Sigmoid colon (tissue), 4 donors: ENCODE results near the gene BUD13.

ENCODE experiments used
- CTCF ChIP-seq, 4 experiments: fragments of 450-650 bp in 3 of 4; fragments of 200-600 bp in 1 of 4; IDR thresholded peaks; one replicate each; pipeline ENCODE4 v1.5.1; 2016 to 2019; ENCODE audit warnings: antibody characterized with exemption in 4 of 4, mild to moderate bottlenecking in 3 of 4, moderate library complexity in 2 of 4
- EP300 ChIP-seq, 4 donors: sonication (generic); formaldehyde crosslinking; IDR thresholded peaks; one replicate each; pipeline ENCODE4 v1.6.1; 2017; ENCODE audit warnings: antibody characterized with exemption in 4 of 4
- POLR2A ChIP-seq, 2 donors: fragments of 450-650 bp; IDR thresholded peaks; one replicate each; pipeline ENCODE4 v1.6.1; 2016; ENCODE audit warnings: antibody characterized with exemption in 2 of 2, mild to moderate bottlenecking in 2 of 2, moderate library complexity in 2 of 2
- POLR2AphosphoS5 ChIP-seq, 4 donors: sonication (generic); formaldehyde crosslinking; IDR thresholded peaks; one replicate each; pipeline ENCODE4 v1.6.1; 2017; ENCODE audit warnings: antibody characterized with exemption in 4 of 4

- TF ChIP-seq CTCF (IDR thresholded peaks at IDR 0.05) = no peak
- TF ChIP-seq EP300 (IDR thresholded peaks at IDR 0.05) = no peak
- TF ChIP-seq POLR2A (IDR thresholded peaks at IDR 0.05) = no peak
- TF ChIP-seq POLR2AphosphoS5 (IDR thresholded peaks at IDR 0.05) = no peak
These were observed 32.0 kb downstream of the BUD13 start for GRCh38 chr11:116740741-116741140.
